ENCODE results near the gene VWA7.
"Not testable (repeated sequence)": the region's sequence is repeated elsewhere in the genome, so short reads cannot be mapped to it uniquely, and the experiment has no call there.

VWA7 gene
- total RNA-seq, result 1.5 to 2.5 reads per million in 2 donors

- peak; percentile 50 for DNase-seq
These were observed at the start of gene VWA7 for GRCh38 chr6:31776989-31777666. VWA7 (minus strand) TSS chr6:31777328; CDS start chr6:31776779, 549 bp downstream.

GRCh38 chr6:31826793-31827285 is 49.7 kb upstream of the VWA7 start:
- no peak for DNase-seq

GRCh38 chr6:31825553-31825952 is 48.4 kb upstream of the VWA7 start:
- no peak for DNase-seq

- not testable (repeated sequence) for DNase-seq
These were observed 46.6 kb upstream of the VWA7 start for GRCh38 chr6:31823592-31824196.

- no peak for DNase-seq
These were observed 45.1 kb upstream of the VWA7 start for GRCh38 chr6:31822036-31822821.

DNA sequence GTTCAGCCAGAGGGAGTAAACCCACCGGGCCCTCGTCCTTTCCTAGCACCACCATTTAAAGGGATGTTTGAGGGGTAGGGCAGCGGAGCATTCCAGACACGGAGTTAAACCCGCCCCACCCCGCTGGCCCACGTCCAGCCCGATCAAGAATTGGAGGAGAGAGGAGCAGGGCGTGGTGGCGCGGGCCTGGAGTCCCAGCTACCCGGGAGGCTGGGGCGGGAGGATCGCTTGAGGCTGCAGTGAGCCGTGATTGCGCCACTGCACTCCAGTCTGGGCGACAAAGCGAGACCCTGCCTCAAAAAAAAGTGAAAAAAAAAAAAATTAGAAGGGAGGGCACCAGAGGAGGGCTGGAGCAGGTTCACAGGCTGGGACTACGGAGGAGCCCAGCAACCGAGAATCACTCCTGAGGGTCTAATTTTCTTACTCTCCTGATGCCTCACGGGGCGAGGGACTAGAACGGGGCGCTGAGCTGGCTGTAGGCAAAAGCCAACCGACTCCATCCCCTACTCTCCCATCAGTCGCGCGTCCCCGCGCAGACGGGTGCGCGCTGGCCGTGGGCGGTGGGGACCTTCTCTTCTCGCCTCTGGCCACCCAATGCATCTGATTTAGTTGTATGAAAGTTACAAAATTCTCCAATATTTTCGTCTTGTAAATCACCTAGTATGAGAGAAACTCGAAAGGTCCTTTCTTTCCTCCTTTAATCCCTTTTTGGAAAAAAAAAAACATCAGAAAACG is 44.3 kb upstream of the VWA7 start:
- no peak for DNase-seq

GRCh38 chr6:31820399-31820798 is 43.3 kb upstream of the VWA7 start:
- DNase-seq, result not testable (repeated sequence)

DNA sequence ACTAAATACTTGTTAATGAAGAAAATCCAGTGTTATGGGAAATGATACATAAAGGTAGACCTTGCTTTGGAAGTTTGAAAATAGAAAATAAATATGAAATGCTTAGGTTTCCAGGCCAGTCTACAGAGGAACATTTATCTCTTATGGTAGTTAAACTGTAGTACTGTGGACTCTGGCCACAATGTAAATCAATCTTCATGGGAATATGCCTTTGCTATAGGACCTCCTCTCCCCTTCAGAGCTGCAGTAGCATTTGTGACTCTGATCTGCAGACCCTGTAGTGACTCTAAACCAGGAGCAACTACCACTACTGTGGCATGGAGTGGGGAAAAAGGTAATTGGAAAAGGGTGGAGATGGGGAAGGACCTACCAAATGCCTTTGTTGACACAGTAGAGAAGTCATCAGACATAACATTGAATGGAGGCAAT is 42.8 kb upstream of the VWA7 start:
- no peak for DNase-seq

DNA sequence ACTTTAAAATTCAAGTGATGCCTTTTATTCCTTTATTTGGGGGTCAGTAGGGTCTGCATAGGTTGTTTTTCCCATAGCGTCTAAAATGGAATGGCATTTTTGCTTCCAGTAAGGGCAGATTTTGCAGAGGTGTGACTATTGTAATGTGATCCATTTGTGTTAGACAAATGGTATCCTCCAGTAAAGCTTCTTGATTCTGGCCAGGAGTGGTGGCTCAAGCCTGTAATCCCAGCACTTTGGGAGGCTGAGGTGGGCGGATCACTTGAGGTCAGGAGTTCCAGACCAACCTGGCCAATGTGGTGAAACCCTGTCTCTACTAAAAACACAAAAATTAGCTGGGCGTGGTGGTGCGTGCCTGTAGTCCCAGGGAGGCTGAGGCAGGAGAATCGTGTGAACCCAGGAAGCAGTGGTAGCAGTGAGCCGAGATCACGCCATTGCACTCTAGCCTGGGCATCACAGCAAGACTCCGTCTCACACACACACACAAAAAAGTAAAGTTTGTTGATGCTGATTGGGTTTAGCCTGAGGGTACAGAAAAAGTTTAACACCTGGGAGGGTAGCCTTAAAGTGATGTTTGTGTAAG is 40.9 kb upstream of the VWA7 start:
- DNase-seq, result not testable (repeated sequence)

GRCh38 chr6:31817133-31817928 is 40.2 kb upstream of the VWA7 start:
- not testable (repeated sequence) for DNase-seq

- no peak for DNase-seq
These were observed 38.1 kb upstream of the VWA7 start, which contains the start of the genes HSPA1A and HSPA1L for GRCh38 chr6:31815025-31815838. HSPA1A (plus strand) TSS chr6:31815543; CDS start chr6:31815757, 214 bp downstream. HSPA1L (minus strand) TSS chr6:31815283; CDS start chr6:31811972, 3,311 bp downstream.

GRCh38 chr6:31814677-31815024 is 37.5 kb upstream of the VWA7 start:
- no peak for DNase-seq

GRCh38 chr6:31813465-31813849 is 36.3 kb upstream of the VWA7 start:
- no peak for DNase-seq

GRCh38 chr6:31811645-31812044 is 34.5 kb upstream of the VWA7 start:
- no peak for DNase-seq

- DNase-seq, result not testable (repeated sequence)
These were observed 31.5 kb upstream of the VWA7 start for GRCh38 chr6:31808599-31808998.

- peak; percentile 96 for DNase-seq
These were observed 29.5 kb upstream of the VWA7 start, which contains the start of gene LSM2 for GRCh38 chr6:31806470-31807272. LSM2 (minus strand) TSS chr6:31806966; CDS start chr6:31806757, 209 bp downstream.

GRCh38 chr6:31805939-31806469 is 28.9 kb upstream of the VWA7 start:
- DNase-seq, result no peak

DNA sequence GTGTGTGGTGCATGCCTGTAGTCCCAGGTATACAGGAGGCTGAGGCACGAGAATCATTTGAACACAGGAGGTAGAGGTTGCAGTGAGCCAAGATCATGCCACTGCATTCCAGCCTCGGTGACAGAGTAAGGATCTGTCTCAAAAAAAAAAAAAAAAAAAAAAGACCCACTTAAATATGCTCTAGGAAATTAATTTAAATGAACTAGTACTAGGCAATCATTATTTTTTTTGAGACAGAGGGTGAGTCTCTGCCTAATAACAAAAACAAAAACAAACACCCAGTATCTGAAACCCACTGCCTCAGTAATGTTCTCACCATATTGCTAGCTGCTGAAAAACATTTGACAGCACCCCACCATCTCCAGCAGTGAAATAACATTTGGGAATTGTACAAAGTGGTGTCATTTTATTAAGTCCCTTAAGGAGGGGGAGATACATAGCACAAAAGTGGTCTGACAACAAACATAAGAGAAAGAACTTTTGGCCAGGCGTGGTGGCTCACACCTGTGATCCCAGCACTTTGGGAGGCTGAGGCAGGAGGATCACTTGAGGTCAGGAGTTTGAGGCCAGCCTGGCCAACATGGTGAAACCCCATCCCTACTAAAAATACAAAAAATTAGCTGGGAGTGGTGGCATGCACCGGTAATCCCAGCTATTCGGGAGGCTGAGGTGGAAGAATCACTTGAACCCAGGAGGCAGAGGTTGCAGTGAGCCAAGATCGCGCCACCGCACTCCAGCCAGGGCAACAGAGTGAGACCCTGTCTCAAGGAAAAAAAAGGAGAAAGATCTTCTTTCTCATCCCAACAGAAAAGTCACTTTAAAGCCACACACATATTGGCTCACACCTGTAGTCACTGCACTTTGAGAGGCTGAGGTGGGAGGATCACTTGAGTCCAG is 24.2 kb upstream of the VWA7 start:
- DNase-seq, result not testable (repeated sequence)

All from activated gamma-delta T cell (primary cell).